Psoas muscle (tissue), 8 donors: Measurements from ENCODE around the gene PCED1B. TPM values are rescaled to one million over a fixed set of nuclear protein-coding genes. Genes with fewer than 3 reads are reported as not detected.

ENCODE experiments used
- ATAC-seq, 4 donors: fragments of 200-7000 bp; cut with Tn5 transposase; one replicate each; pipeline ENCODE4 v1.9.1; 2020; ENCODE audit warnings: moderate library complexity in 3 of 4, mild to moderate bottlenecking in 2 of 4
- DNase-seq, 2 donors: peaks; one replicate each; pipeline ENCODE4 v3.0.0-alpha.2; 2020
- H3K27ac ChIP-seq: fragments of 200-600 bp; one replicate; pipeline ENCODE4 v1.8.0; 2022
- H3K27me3 ChIP-seq, 3 donors: fragments of 200-600 bp in 1 of 3; one replicate each; pipeline versions ENCODE4 v1.6.1 to v1.8.0; 2013 to 2022; ENCODE audit warnings: low read length in 2 of 3, mild to moderate bottlenecking in 2 of 3, moderate library complexity in 1 of 3; ENCODE audit not compliant: insufficient read depth in 3 of 3
- H3K36me3 ChIP-seq, 2 donors: fragments of 200-600 bp in 1 of 2; one replicate each; pipeline versions ENCODE4 v1.6.1 to v1.8.0; 2013 to 2022; ENCODE audit warnings: low read depth in 1 of 2, mild to moderate bottlenecking in 1 of 2, moderate library complexity in 1 of 2; ENCODE audit not compliant: insufficient read depth in 1 of 2
- H3K4me1 ChIP-seq: fragments of 200-600 bp; one replicate; pipeline ENCODE4 v1.8.0; 2022
- H3K4me3 ChIP-seq: fragments of 200-600 bp; one replicate; pipeline ENCODE4 v1.8.0; 2022; ENCODE audit warnings: mild to moderate bottlenecking
- H3K9me3 ChIP-seq: fragments of 200-600 bp; one replicate; pipeline ENCODE4 v1.8.0; 2022
- CTCF ChIP-seq: fragments of 200-600 bp; IDR thresholded peaks from one replicate; pipeline ENCODE4 v1.8.0; 2022; ENCODE audit warnings: antibody characterized with exemption
- WGBS, 3 donors: extraction: QIAGEN DNeasy Blood & Tissue Kit; methylation state at CpG; one replicate each; pipeline versions ENCODE4 v1.1.6 to v1.1.7; 2013; 5-methylcytosine and 5-hydroxymethylcytosine counted together
- intact Hi-C, 2 donors: fragments of 100-400 bp; cut with DNase I; formaldehyde crosslinking; loops; one replicate each; pipeline versions ENCODE4 v1.11.0 to v1.14.2; 2022
- polyA plus RNA-seq, 3 donors: library from polyadenylated mRNA; stranded (reverse); fragments of 200-250 nt; gene quantifications; one replicate each; pipeline ENCODE4 v1.2.3, GENCODE V29; 2013
- total RNA-seq, 4 donors: library from RNA; stranded (reverse); fragmentation: NEBNext Ultra II Directional in 2 of 4; extraction: Animal tissue kit (Norgen Biotek cat#: 25700) in 2 of 4; gene quantifications; one replicate each; pipeline versions ENCODE4 v1.2.1 to v1.2.4, GENCODE V29; 2021 to 2023
- donor health status: healthy with polysubstance abuse.
- donor health status: DM: no; HTN: no; CAD: no; lungs with moderate emphysema.
- donor health status: Bipolar disorder and iron deficiency.
- donor health status: healthy.
- donor health status: DM: yes; HTN: yes; CAD: no.
- donor health status: DM: no; HTN: no; CAD: no.
- donor health status: DM: no; HTN: no; CAD: no.
- donor health status: DM: yes; HTN: yes; CAD: no.

Gene PCED1B
- total and polyA plus RNA-seq, 7 donors = 0.18 to 1.2 (median 0.38) TPM

DNA sequence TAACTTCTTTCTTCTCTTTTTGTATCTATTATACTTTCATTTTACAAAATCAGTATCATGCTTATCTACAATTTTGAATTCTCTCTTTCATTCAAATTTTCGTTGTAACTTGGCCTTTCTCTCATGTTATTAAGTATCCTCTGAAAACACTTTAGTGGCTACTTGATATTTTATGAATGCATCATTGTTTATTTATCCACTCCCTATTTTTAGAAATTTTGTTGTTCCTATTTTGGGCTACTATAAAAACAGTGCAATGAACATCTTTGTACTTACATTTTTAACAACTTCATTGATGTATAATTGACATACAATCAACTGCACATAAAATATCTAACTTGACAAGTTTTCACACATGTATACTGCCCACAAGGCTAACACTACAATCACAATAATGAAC lies 44.3 kb downstream of the PCED1B start:
- H3K27ac ChIP-seq = no peak overlapping the region
- 31 to 66% (median 38%) methylated on average over 1 of the region's 1 CpG for WGBS, 3 donors
- TF ChIP-seq CTCF = no peak
- no peaks in the 10 kb centered on the region for H3K9me3 ChIP-seq
- intact Hi-C loops = no loop called here
- H3K27me3 ChIP-seq = no peaks in the 10 kb centered on the region
- no peak for ATAC-seq
- H3K36me3 ChIP-seq = no peaks in the 10 kb centered on the region
- no peaks in the 10 kb centered on the region for H3K4me1 ChIP-seq
- H3K4me3 ChIP-seq = no peak overlapping the region
- no peak for DNase-seq

DNA sequence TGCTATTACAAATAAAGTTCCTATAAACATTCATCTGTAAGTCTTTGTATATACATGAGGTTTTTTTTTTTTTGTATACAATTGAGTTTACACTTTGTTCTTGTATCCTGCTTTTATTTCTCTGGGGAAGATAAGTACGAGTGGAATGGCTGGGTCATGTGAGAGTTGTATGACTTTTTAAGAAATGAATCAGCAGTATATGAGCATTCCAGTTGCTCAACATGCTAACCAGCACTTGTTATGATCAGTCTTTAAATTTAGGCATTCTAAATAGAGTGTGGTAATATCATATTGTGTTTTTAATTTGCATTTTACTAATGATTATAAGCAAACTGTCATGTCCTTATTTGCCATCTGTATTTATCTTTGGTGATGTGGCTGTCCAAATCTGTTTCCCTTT lies 45.0 kb downstream of the PCED1B start:
- no peaks in the 10 kb centered on the region for H3K27me3 ChIP-seq
- intact Hi-C loops = no loop called here
- TF ChIP-seq CTCF = no peak
- ATAC-seq = no peak
- no peak overlapping the region for H3K27ac ChIP-seq
- no peaks in the 10 kb centered on the region for H3K4me1 ChIP-seq
- DNase-seq = no peak
- H3K36me3 ChIP-seq = no peaks in the 10 kb centered on the region
- WGBS, 3 donors = 40 to 45% (median 41%) methylated on average over 1 of the region's 1 CpG
- no peak overlapping the region for H3K4me3 ChIP-seq
- no peaks in the 10 kb centered on the region for H3K9me3 ChIP-seq

DNA sequence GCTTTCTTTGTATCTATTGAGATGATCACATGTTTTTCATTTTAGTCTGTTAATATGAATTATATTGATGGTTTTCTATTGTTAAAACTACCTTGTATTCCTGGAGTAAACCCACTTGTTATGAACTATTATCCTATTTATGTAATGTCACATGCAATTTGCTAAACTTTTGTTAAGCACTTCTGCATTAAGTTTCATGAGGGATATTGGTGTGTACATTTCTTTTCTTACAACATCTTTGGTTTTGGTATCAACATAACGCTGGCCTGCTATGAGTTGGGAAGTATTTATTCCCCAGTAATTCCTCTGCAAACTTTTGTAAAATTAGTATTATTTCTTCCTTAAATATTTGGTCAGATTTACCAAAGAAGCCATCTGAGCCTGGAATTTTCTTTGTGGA lies 46.8 kb downstream of the PCED1B start:
- Histone ChIP-seq H3K27me3 (no peaks in the 10 kb centered on the region), H3K4me1 (no peaks in the 10 kb centered on the region), H3K36me3 (no peaks in the 10 kb centered on the region), H3K27ac (no peak overlapping the region), H3K4me3 (no peak overlapping the region), H3K9me3 (no peaks in the 10 kb centered on the region)
- intact Hi-C loops = no loop called here
- DNase-seq (no peak), ATAC-seq (no peak)
- 87 to 94% (median 90%) methylated on average over 1 of the region's 1 CpG for WGBS, 3 donors
- no peak for TF ChIP-seq CTCF

- no peaks in the 10 kb centered on the region for H3K9me3 ChIP-seq
- ATAC-seq (no peak), DNase-seq (no peak)
- no peaks in the 10 kb centered on the region for H3K27me3 ChIP-seq
- no peaks in the 10 kb centered on the region for H3K4me1 ChIP-seq
- no peak overlapping the region for H3K27ac ChIP-seq
- no peak overlapping the region for H3K4me3 ChIP-seq
- intact Hi-C loops = no loop called here
- TF ChIP-seq CTCF = no peak
- WGBS, 3 donors = 78 to 88% (median 88%) methylated on average over 5 of the region's 5 CpGs
- no peaks in the 10 kb centered on the region for H3K36me3 ChIP-seq
These were observed 51.6 kb downstream of the PCED1B start for GRCh38 chr12:47131011-47131410.

- H3K9me3 ChIP-seq = no peaks in the 10 kb centered on the region
- H3K4me3 ChIP-seq = no peak overlapping the region
- intact Hi-C loops = no loop called here
- H3K4me1 ChIP-seq = no peaks in the 10 kb centered on the region
- 38 to 68% (median 55%) methylated on average over 3 of the region's 3 CpGs for whole genome bisulfite sequencing, 3 donors
- TF ChIP-seq CTCF = no peak
- H3K36me3 ChIP-seq = no peaks in the 10 kb centered on the region
- no peak for DNase-seq
- ATAC-seq = no peak
- H3K27me3 ChIP-seq = no peaks in the 10 kb centered on the region
- H3K27ac ChIP-seq = no peak overlapping the region
These were observed 54.6 kb downstream of the PCED1B start for GRCh38 chr12:47134005-47134404.
